Stimulated activated effector memory CD8-positive, alpha-beta T cell treated with anti-CD3 and anti-CD28 coated beads, Interleukin-12 subunit alpha, Interleukin-12 subunit beta, amount 100 ng/mL, for 72 hours (primary cell): ENCODE results near the gene MB.

Source experiments
- ATAC-seq: fragments of 150-1000 bp; cut with Tn5 transposase; 2 replicates; pipeline ENCODE4 v1.10.0; 2021
- DNase-seq, 2 donors: peaks; one replicate each; pipeline ENCODE4 v3.0.0; 2021 to 2022; ENCODE audit warnings: low spot score in 2 of 2
- H3K27ac Mint-ChIP-seq: one replicate; pipeline ENCODE4 v1.8.0; 2022; ENCODE audit warnings: mild to moderate bottlenecking, mixed read lengths
- H3K36me3 Mint-ChIP-seq: one replicate; pipeline ENCODE4 v1.8.0; 2022; ENCODE audit warnings: mild to moderate bottlenecking, mixed read lengths
- H3K4me1 Mint-ChIP-seq: one replicate; pipeline ENCODE4 v1.8.0; 2022; ENCODE audit warnings: mixed read lengths
- H3K4me3 Mint-ChIP-seq: one replicate; pipeline ENCODE4 v1.8.0; 2022; ENCODE audit warnings: mild to moderate bottlenecking, mixed read lengths
- H3K9me3 Mint-ChIP-seq: one replicate; pipeline ENCODE4 v1.8.0; 2022; ENCODE audit warnings: mixed read lengths

MB gene

GRCh38 chr22:35600476-35600875, 16.7 kb downstream of the MB start:
- no peaks in the 10 kb centered on the region for H3K36me3 Mint-ChIP-seq
- no peak overlapping the region for H3K4me3 Mint-ChIP-seq
- DNase-seq (no peak), ATAC-seq (no peak)
- H3K9me3 Mint-ChIP-seq: no peaks in the 10 kb centered on the region
- H3K27ac Mint-ChIP-seq: no peak overlapping the region
- peaks cover 14% of the 10 kb centered on the region for H3K4me1 Mint-ChIP-seq

GRCh38 chr22:35599364-35599763, 17.8 kb downstream of the MB start:
- H3K4me1 Mint-ChIP-seq: peaks cover 3% of the 10 kb centered on the region
- no peak for DNase-seq
- H3K4me3 Mint-ChIP-seq: no peak overlapping the region
- no peak overlapping the region for H3K27ac Mint-ChIP-seq
- no peaks in the 10 kb centered on the region for H3K36me3 Mint-ChIP-seq
- H3K9me3 Mint-ChIP-seq: no peaks in the 10 kb centered on the region
- no peak for ATAC-seq

- H3K4me1 Mint-ChIP-seq: no peaks in the 10 kb centered on the region
- no peaks in the 10 kb centered on the region for H3K36me3 Mint-ChIP-seq
- ATAC-seq: no peak
- no peaks in the 10 kb centered on the region for H3K9me3 Mint-ChIP-seq
- DNase-seq: no peak
- H3K27ac Mint-ChIP-seq: no peak overlapping the region
- no peak overlapping the region for H3K4me3 Mint-ChIP-seq
Measured at GRCh38 chr22:35598396-35598710, 18.8 kb downstream of the MB start.

GRCh38 chr22:35597692-35598395, 19.3 kb downstream of the MB start:
- no peaks in the 10 kb centered on the region for H3K9me3 Mint-ChIP-seq
- H3K4me1 Mint-ChIP-seq: no peaks in the 10 kb centered on the region
- DNase-seq: no peak
- no peaks in the 10 kb centered on the region for H3K36me3 Mint-ChIP-seq
- H3K27ac Mint-ChIP-seq: no peak overlapping the region
- ATAC-seq: no peak
- H3K4me3 Mint-ChIP-seq: no peak overlapping the region

GRCh38 chr22:35596821-35597220, 20.3 kb downstream of the MB start:
- DNase-seq: no peak
- H3K27ac Mint-ChIP-seq: no peak overlapping the region
- no peaks in the 10 kb centered on the region for H3K36me3 Mint-ChIP-seq
- no peak for ATAC-seq
- H3K4me3 Mint-ChIP-seq: no peak overlapping the region
- no peaks in the 10 kb centered on the region for H3K4me1 Mint-ChIP-seq
- no peaks in the 10 kb centered on the region for H3K9me3 Mint-ChIP-seq

- H3K9me3 Mint-ChIP-seq: no peaks in the 10 kb centered on the region
- H3K4me1 Mint-ChIP-seq: no peaks in the 10 kb centered on the region
- no peak overlapping the region for H3K4me3 Mint-ChIP-seq
- ATAC-seq (no peak), DNase-seq (no peak)
- no peaks in the 10 kb centered on the region for H3K36me3 Mint-ChIP-seq
- H3K27ac Mint-ChIP-seq: no peak overlapping the region
Measured at GRCh38 chr22:35594686-35595085, 22.4 kb downstream of the MB start.

- Mint-ChIP-seq H3K9me3 (no peaks in the 10 kb centered on the region), H3K36me3 (no peaks in the 10 kb centered on the region), H3K27ac (no peak overlapping the region), H3K4me3 (no peak overlapping the region), H3K4me1 (no peaks in the 10 kb centered on the region)
- no peak for ATAC-seq
- no peak for DNase-seq
Measured at GRCh38 chr22:35593891-35594470, 23.1 kb downstream of the MB start.

GRCh38 chr22:35593071-35593890, 23.8 kb downstream of the MB start:
- ATAC-seq (no peak), DNase-seq (no peak)
- H3K27ac Mint-ChIP-seq: peak overlapping the region; percentile 30
- no peaks in the 10 kb centered on the region for H3K36me3 Mint-ChIP-seq
- no peaks in the 10 kb centered on the region for H3K9me3 Mint-ChIP-seq
- H3K4me1 Mint-ChIP-seq: no peaks in the 10 kb centered on the region
- H3K4me3 Mint-ChIP-seq: no peak overlapping the region

GRCh38 chr22:35592418-35592967, 24.6 kb downstream of the MB start:
- peak overlapping the region; percentile 30 for H3K27ac Mint-ChIP-seq
- ATAC-seq (no peak), DNase-seq (no peak)
- H3K9me3 Mint-ChIP-seq: no peaks in the 10 kb centered on the region
- H3K36me3 Mint-ChIP-seq: no peaks in the 10 kb centered on the region
- no peak overlapping the region for H3K4me3 Mint-ChIP-seq
- no peaks in the 10 kb centered on the region for H3K4me1 Mint-ChIP-seq

GRCh38 chr22:35591714-35592417, 25.3 kb downstream of the MB start:
- H3K4me1 Mint-ChIP-seq: no peaks in the 10 kb centered on the region
- no peak overlapping the region for H3K27ac Mint-ChIP-seq
- H3K36me3 Mint-ChIP-seq: no peaks in the 10 kb centered on the region
- no peak overlapping the region for H3K4me3 Mint-ChIP-seq
- no peaks in the 10 kb centered on the region for H3K9me3 Mint-ChIP-seq
- DNase-seq (no peak), ATAC-seq (no peak)

- Mint-ChIP-seq H3K27ac (peak overlapping the region; percentile 12), H3K36me3 (no peaks in the 10 kb centered on the region), H3K9me3 (no peaks in the 10 kb centered on the region), H3K4me3 (no peak overlapping the region), H3K4me1 (no peaks in the 10 kb centered on the region)
- DNase-seq (no peak), ATAC-seq (no peak)
Measured at GRCh38 chr22:35590634-35591295, 26.4 kb downstream of the MB start.

GRCh38 chr22:35589756-35590093, 27.4 kb downstream of the MB start:
- Mint-ChIP-seq H3K9me3 (no peaks in the 10 kb centered on the region), H3K4me1 (no peaks in the 10 kb centered on the region), H3K27ac (no peak overlapping the region), H3K4me3 (no peak overlapping the region), H3K36me3 (no peaks in the 10 kb centered on the region)
- DNase-seq (no peak), ATAC-seq (no peak)

GRCh38 chr22:35589071-35589755, 27.9 kb downstream of the MB start:
- no peak for DNase-seq
- H3K9me3 Mint-ChIP-seq: no peaks in the 10 kb centered on the region
- no peaks in the 10 kb centered on the region for H3K36me3 Mint-ChIP-seq
- ATAC-seq: peak; percentile 62
- no peak overlapping the region for H3K4me3 Mint-ChIP-seq
- no peaks in the 10 kb centered on the region for H3K4me1 Mint-ChIP-seq
- H3K27ac Mint-ChIP-seq: no peak overlapping the region

GRCh38 chr22:35587896-35588295, 29.2 kb downstream of the MB start:
- Mint-ChIP-seq H3K9me3 (no peaks in the 10 kb centered on the region), H3K36me3 (no peaks in the 10 kb centered on the region), H3K4me3 (no peak overlapping the region), H3K4me1 (peaks cover 5% of the 10 kb centered on the region), H3K27ac (no peak overlapping the region)
- DNase-seq: no peak
- ATAC-seq: no peak
